ENCODE measurements around the gene TCP11.

- TF ChIP-seq TCF4 (CRISPR knock-in tag; IDR thresholded peaks at IDR 0.05; ENCODE audit: borderline replicate concordance) (no peak), ISL1 (CRISPR knock-in tag; IDR thresholded peaks at IDR 0.05) (no peak)
Observed at GRCh38 chr6:35161266-35161665, 20.1 kb upstream of the TCP11 start.
